SH-SY5Y (cell line): ENCODE data around the gene ECT2L.

Experiments
- GATA2 ChIP-seq: IDR thresholded peaks from 2 replicates; pipeline ENCODE4 v1.6.1; 2011; ENCODE audit warnings: mild to moderate bottlenecking, low read depth, low read length
- GATA3 ChIP-seq: IDR thresholded peaks from 2 replicates; pipeline ENCODE4 v1.6.1; 2011; ENCODE audit warnings: low read depth, mild to moderate bottlenecking, low read length, moderate library complexity

GRCh38 chr6:138814179-138814834 is 18.4 kb downstream of the ECT2L start:
- no peak for TF ChIP-seq GATA2
- TF ChIP-seq GATA3, result no peak
